Measurements from ENCODE around the gene RAD51AP1.

The RAD51AP1 gene

DNA sequence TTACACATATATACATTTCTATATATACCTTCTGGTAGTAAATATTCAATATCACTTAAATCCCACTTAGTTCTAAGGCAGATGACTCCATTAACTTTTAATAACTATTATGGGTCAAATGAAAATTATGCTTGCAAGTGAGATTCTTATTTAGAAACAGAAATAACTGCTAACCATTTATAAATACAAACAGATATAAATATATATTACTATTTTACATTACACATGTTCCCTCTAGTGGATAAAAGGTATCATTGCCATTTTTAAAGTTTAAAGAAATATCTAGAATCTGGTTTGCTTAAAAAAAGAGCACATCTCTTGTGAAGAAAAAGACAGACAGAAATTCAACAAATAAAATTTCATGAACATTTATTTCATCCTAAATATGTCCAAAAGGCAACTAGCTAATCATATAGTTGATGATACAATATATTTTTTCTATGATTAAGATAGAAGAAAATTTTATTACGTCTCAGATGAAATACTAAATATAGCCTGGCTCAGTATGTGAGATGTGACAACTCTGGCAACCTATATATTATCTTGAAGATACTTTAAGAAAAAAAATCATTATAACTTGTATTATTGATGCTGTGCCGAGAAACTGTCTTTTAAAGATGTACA lies 11.7 kb upstream of the RAD51AP1 start:
- Histone ChIP-seq H2AFZ (ENCODE audit: low read depth, low read length) (no peak overlapping the region), H3K4me3 (ENCODE audit: low read length) (no peak overlapping the region), H3K27me3 (ENCODE audit: insufficient read depth, low read length) (no peaks in the 10 kb centered on the region), H3K4me1 (ENCODE audit: insufficient read depth, low read length) (no peaks in the 10 kb centered on the region), H3K9me3 (ENCODE audit: low read length) (no peaks in the 10 kb centered on the region), H3K36me3 (ENCODE audit: insufficient read depth, low read length) (peaks cover 46% of the 10 kb centered on the region)

DNA sequence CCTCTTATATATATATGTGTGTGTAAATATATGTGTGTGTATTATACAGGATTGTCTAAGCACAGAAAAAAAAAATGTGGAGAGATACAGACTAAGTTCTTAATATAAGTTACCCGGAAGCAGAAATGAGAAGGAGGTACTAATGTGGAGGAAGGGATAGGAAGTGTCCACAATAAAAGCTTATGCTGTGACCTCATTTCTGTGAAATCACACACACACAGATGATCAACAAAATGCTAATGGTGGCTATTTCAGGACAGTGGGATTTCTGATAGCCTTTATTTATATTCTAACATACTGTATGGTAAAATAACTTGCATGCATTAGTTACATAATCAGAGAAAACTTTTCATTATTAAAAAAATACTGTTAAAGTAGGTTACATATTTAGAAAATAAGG lies 8.5 kb upstream of the RAD51AP1 start:
- H3K9me3 ChIP-seq (ENCODE audit: low read length): no peaks in the 10 kb centered on the region
- no peaks in the 10 kb centered on the region for H3K27me3 ChIP-seq (ENCODE audit: insufficient read depth, low read length)
- H3K4me3 ChIP-seq (ENCODE audit: low read length): no peak overlapping the region
- H3K36me3 ChIP-seq (ENCODE audit: insufficient read depth, low read length): peaks cover 56% of the 10 kb centered on the region
- H3K4me1 ChIP-seq (ENCODE audit: insufficient read depth, low read length): no peaks in the 10 kb centered on the region
- no peak overlapping the region for H2AFZ ChIP-seq (ENCODE audit: low read depth, low read length)

DNA sequence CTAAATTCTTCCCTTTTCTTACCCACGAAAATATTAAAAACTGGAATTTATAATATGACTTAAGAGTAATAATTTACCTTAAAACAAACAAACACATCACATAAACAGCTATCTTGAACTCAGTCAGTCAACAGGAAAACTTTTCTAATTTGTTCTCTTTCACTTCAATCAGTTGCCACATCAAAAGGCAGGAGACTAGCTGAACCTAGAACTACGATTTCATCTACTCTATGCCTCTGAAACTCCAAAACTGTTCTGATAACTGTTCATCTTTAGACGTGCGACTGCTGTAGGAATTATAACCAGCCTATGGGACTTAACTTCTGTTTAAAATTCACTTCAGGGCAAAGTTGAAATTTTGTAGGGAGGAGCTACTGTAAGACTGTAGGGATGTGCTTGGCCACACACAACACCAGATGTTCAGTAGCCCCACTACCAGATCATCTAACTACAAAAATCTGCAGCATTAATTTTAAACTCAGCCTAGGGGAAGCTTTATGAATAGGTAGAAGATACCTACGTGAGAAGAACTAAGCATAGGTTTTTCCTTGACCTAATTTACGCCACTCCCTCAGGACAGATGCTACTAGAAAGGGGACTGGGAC lies 7.6 kb upstream of the RAD51AP1 start:
- H3K36me3 ChIP-seq (ENCODE audit: insufficient read depth, low read length): peaks cover 53% of the 10 kb centered on the region
- no peak overlapping the region for H3K4me3 ChIP-seq (ENCODE audit: low read length)
- H3K4me1 ChIP-seq (ENCODE audit: insufficient read depth, low read length): no peaks in the 10 kb centered on the region
- no peaks in the 10 kb centered on the region for H3K9me3 ChIP-seq (ENCODE audit: low read length)
- H3K27me3 ChIP-seq (ENCODE audit: insufficient read depth, low read length): no peaks in the 10 kb centered on the region
- no peak overlapping the region for H2AFZ ChIP-seq (ENCODE audit: low read depth, low read length)

DNA sequence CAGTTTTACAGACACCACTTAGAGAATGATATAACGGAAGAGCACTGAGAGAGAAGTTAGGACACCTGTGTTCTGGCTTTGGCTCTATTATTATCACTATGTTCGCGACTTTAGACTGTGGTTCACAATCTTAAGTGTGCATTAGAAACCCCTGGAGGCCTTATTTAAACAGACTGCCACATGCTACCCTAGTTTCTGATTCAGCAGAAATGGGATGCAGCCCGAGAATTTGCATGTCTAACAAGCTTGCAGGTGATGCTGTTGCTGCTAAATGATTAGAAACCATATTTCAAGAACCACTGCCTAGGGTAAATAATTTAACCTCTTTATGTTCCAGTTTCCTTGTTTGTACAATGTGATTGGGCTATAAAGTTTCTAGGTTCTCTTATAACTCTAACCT lies 3.6 kb upstream of the RAD51AP1 start:
- H3K36me3 ChIP-seq (ENCODE audit: insufficient read depth, low read length): peaks cover 36% of the 10 kb centered on the region
- no peaks in the 10 kb centered on the region for H3K9me3 ChIP-seq (ENCODE audit: low read length)
- peaks cover 19% of the 10 kb centered on the region for H3K4me1 ChIP-seq (ENCODE audit: insufficient read depth, low read length)
- H2AFZ ChIP-seq (ENCODE audit: low read depth, low read length): no peak overlapping the region
- H3K4me3 ChIP-seq (ENCODE audit: low read length): no peak overlapping the region
- H3K27me3 ChIP-seq (ENCODE audit: insufficient read depth, low read length): no peaks in the 10 kb centered on the region

DNA sequence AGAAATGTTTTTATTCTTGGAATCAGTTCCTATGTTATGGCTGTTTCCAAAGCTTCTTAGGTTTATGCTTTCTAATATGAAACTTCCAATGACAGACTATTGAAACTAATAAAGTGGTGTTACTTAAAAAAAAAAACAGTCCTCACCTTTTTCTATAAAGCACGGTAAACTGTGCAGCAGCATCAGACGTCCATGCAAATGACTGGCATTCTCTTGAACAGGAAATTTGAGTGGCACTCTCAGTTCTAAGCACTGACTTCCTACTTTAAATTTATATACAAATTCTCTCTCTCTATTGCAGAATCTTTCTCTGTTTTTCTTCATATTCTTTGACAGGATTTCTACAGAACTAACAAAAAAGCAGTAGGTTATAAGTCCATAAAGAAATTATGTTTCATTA lies 2.8 kb upstream of the RAD51AP1 start:
- peaks cover 35% of the 10 kb centered on the region for H3K36me3 ChIP-seq (ENCODE audit: insufficient read depth, low read length)
- no peak overlapping the region for H2AFZ ChIP-seq (ENCODE audit: low read depth, low read length)
- no peaks in the 10 kb centered on the region for H3K27me3 ChIP-seq (ENCODE audit: insufficient read depth, low read length)
- H3K9me3 ChIP-seq (ENCODE audit: low read length): no peaks in the 10 kb centered on the region
- no peak overlapping the region for H3K4me3 ChIP-seq (ENCODE audit: low read length)
- H3K4me1 ChIP-seq (ENCODE audit: insufficient read depth, low read length): peaks cover 24% of the 10 kb centered on the region

DNA sequence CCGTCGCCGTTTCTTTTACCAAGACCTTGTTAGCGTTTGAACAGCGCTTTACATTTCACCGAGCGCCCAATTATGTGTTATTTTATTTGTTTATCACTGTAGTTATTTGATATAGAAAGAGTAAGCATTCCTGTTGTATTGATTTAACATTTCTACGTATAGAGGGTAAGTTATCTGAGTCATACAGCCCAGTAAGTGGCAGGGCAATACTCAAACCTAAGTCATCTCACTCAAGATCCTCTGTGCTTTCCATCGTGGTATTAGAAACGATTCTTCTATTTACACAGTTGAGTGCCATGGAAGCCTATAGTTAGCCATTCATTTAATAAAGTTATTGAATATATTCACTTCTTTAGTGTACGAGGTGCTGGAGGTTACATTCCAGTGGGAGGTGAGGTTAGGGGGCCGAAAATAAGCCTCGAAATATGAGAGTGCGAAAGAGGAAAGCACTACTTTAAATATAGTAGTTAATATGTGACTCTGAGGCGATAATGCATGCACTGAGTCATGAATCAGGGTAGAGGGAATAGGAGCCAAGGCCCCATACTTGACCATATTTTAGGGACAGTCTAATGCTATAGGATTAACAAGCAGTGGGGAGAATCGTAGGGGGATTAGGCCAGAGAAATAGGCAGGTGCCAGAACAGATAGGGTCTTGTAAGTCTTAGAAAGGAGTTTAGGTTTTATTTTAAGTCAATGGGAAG lies 629 bp downstream of the RAD51AP1 start:
- Histone ChIP-seq H3K36me3 (ENCODE audit: insufficient read depth, low read length) (peaks cover 32% of the 10 kb centered on the region), H3K4me1 (ENCODE audit: insufficient read depth, low read length) (peaks cover 24% of the 10 kb centered on the region), H2AFZ (ENCODE audit: low read depth, low read length) (peak overlapping the region; percentile 66), H3K9me3 (ENCODE audit: low read length) (no peaks in the 10 kb centered on the region), H3K4me3 (ENCODE audit: low read length) (peak overlapping the region; percentile 96), H3K27me3 (ENCODE audit: insufficient read depth, low read length) (no peaks in the 10 kb centered on the region)

DNA sequence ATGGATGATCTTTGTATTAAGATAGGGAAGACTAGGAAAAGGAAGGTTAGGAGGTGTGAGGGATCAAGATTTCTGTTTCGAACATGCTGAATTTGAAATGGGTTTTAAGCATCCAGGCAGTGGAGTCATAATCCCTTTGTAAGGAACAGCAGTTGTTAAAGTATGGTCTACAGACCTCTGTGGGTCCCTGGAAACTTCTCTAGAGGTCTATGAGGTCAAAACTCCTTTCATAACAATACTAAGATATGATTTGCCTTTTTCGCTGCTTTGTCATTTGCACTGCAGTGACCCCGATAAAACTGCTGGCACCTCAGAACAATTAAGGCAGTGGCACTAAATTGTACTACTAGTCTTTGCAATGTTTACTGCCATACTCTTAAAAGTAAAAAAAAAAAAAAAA lies 1.5 kb downstream of the RAD51AP1 start:
- Histone ChIP-seq H3K4me1 (ENCODE audit: insufficient read depth, low read length) (peaks cover 24% of the 10 kb centered on the region), H3K4me3 (ENCODE audit: low read length) (peak overlapping the region; percentile 96), H3K36me3 (ENCODE audit: insufficient read depth, low read length) (peaks cover 33% of the 10 kb centered on the region), H2AFZ (ENCODE audit: low read depth, low read length) (no peak overlapping the region), H3K9me3 (ENCODE audit: low read length) (no peaks in the 10 kb centered on the region), H3K27me3 (ENCODE audit: insufficient read depth, low read length) (no peaks in the 10 kb centered on the region)

DNA sequence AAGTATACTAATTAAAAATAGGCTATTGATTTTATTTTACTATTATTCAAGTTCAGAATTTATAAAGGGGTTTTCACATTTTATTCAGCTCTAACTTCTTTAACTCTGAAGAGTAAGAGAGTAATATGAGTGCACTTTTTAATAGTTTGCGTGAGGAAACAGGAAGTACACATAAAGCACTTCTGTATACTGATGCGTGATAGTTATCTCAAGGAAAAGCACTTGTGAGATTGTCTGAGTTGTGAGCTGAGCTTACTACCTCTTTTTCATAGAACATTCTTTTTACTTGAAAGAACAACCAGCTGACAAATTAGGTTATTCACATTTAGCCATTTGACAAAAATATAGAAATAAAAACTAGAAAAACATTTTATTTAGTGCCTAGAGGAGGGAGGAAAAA lies 1.9 kb downstream of the RAD51AP1 start:
- Histone ChIP-seq H3K4me1 (ENCODE audit: insufficient read depth, low read length) (peaks cover 24% of the 10 kb centered on the region), H3K9me3 (ENCODE audit: low read length) (no peaks in the 10 kb centered on the region), H3K4me3 (ENCODE audit: low read length) (no peak overlapping the region), H2AFZ (ENCODE audit: low read depth, low read length) (no peak overlapping the region), H3K36me3 (ENCODE audit: insufficient read depth, low read length) (peaks cover 36% of the 10 kb centered on the region), H3K27me3 (ENCODE audit: insufficient read depth, low read length) (no peaks in the 10 kb centered on the region)

DNA sequence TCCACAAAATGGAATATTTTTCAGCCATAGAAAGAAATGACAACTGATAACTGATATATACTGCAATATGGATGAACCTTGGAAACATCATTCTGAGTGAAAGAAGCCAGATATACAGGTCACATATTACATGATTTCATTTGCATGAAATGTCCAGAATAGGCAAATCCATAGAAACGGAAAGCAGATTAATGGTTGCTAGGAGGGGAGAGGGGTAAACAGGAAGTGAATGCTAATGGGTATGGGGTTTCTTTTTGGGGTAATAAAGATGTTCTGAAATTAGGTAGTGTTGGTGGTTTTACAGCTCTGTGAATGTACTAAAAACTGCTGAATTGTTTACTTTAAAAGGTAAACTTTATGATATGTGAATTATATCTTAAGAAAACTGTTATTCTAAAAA lies 6.5 kb downstream of the RAD51AP1 start:
- Histone ChIP-seq H2AFZ (ENCODE audit: low read depth, low read length) (no peak overlapping the region), H3K4me3 (ENCODE audit: low read length) (no peak overlapping the region), H3K9me3 (ENCODE audit: low read length) (no peaks in the 10 kb centered on the region), H3K4me1 (ENCODE audit: insufficient read depth, low read length) (peaks cover 5% of the 10 kb centered on the region), H3K36me3 (ENCODE audit: insufficient read depth, low read length) (peaks cover 76% of the 10 kb centered on the region), H3K27me3 (ENCODE audit: insufficient read depth, low read length) (no peaks in the 10 kb centered on the region)

DNA sequence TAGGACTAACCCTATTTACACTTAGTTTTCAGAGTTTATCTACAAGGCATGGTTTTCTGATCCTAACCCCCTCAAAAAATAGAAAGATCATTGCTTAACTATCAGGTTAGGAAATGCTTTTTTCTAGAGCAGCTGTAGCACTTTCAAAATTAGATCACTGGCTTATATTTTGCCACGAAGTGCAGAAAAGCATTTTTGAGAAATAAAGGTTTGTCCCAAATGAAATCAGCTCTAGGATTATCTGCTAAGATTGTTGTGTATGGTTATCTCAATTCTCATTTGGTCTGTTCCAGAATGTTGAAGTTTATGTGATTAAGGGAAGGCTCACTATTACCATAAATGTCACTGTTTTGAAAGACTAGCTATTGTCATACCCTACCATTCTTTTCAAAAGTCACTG lies 13.5 kb downstream of the RAD51AP1 start:
- H2AFZ ChIP-seq (ENCODE audit: low read depth, low read length): no peak overlapping the region
- no peaks in the 10 kb centered on the region for H3K9me3 ChIP-seq (ENCODE audit: low read length)
- no peak overlapping the region for H3K4me3 ChIP-seq (ENCODE audit: low read length)
- no peaks in the 10 kb centered on the region for H3K27me3 ChIP-seq (ENCODE audit: insufficient read depth, low read length)
- H3K4me1 ChIP-seq (ENCODE audit: insufficient read depth, low read length): no peaks in the 10 kb centered on the region
- H3K36me3 ChIP-seq (ENCODE audit: insufficient read depth, low read length): peaks cover 72% of the 10 kb centered on the region

DNA sequence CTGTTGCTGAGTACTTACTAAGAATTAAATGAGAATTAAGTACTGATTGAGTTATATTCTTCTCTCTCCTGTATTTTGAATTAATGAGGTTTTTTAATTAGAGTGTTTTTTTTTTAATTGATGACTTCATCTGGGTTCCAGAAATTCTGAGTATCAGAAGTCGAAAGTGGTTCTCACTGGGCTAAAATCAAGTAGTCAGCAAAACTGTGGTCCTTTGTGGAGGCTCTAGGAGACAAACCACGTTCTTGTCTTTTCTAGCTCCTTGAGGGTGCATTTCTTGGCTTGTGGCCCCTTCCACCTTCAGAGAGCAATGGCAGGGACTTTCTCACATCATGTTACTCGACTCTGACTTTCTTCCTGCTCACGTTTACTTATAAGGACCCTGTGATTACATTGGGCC lies 15.3 kb downstream of the RAD51AP1 start:
- H2AFZ ChIP-seq (ENCODE audit: low read depth, low read length): no peak overlapping the region
- H3K4me1 ChIP-seq (ENCODE audit: insufficient read depth, low read length): no peaks in the 10 kb centered on the region
- H3K36me3 ChIP-seq (ENCODE audit: insufficient read depth, low read length): peaks cover 69% of the 10 kb centered on the region
- H3K4me3 ChIP-seq (ENCODE audit: low read length): no peak overlapping the region
- H3K9me3 ChIP-seq (ENCODE audit: low read length): no peaks in the 10 kb centered on the region
- H3K27me3 ChIP-seq (ENCODE audit: insufficient read depth, low read length): no peaks in the 10 kb centered on the region

DNA sequence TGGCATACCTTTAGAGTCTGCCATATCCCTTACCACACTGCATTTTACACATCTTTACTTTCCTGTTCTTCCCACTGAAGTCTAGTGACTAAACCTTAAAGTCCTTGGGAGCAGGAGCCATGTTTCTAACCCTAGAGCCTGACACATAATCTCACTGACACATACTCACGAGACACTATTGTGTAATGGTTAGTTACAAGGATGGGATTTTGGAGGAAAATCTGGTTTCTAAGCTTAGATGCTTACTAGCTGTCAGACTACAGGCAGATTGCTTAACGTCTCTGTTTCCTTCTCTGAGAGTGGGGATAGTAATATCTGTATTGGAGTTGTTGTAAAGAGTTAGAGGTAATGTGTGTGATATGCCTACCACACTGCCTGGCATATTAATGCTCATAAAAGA lies 17.1 kb downstream of the RAD51AP1 start:
- Histone ChIP-seq H2AFZ (ENCODE audit: low read depth, low read length) (no peak overlapping the region), H3K4me3 (ENCODE audit: low read length) (no peak overlapping the region), H3K4me1 (ENCODE audit: insufficient read depth, low read length) (no peaks in the 10 kb centered on the region), H3K36me3 (ENCODE audit: insufficient read depth, low read length) (peaks cover 58% of the 10 kb centered on the region), H3K9me3 (ENCODE audit: low read length) (no peaks in the 10 kb centered on the region), H3K27me3 (ENCODE audit: insufficient read depth, low read length) (no peaks in the 10 kb centered on the region)

DNA sequence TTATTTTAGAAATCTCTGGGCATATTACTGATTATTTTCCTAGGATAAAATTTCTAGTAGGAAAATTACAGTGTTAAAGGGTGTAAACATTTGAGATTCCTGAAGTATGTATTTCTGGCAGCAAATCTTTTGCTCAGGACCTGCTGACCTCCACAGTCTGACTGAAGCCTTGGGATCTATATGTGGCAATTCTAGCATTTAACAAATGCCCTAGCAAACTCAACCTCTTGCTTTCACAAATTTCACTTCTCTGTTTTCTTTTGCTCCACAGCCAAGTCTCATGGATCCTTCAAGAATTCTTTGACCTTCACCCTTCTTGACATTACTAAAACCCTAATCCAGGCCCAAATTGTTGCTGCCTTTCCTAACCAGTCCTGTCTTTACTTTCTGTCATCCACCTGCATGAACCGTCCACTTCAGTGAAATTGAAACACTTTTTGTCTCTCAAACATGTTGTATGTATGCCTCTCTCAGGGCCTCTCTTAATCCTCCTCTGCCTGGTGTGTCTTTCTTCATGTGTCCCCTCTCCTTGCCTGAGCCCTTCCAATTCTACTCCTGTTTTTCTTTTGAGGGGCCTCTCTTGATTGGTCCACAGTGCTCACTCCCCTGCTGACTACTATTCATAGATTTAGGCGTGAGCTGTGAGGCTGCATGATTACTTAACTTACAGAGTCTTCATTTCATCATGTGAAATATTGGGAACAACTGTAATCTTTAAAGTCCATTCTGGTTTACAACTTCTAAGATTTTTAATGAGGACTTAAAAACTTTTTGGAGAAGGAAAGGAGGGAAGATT lies 18.2 kb downstream of the RAD51AP1 start:
- Histone ChIP-seq H3K9me3 (ENCODE audit: low read length) (no peaks in the 10 kb centered on the region), H3K4me3 (ENCODE audit: low read length) (no peak overlapping the region), H3K27me3 (ENCODE audit: insufficient read depth, low read length) (no peaks in the 10 kb centered on the region), H3K4me1 (ENCODE audit: insufficient read depth, low read length) (peaks cover 4% of the 10 kb centered on the region), H3K36me3 (ENCODE audit: insufficient read depth, low read length) (peaks cover 59% of the 10 kb centered on the region), H2AFZ (ENCODE audit: low read depth, low read length) (no peak overlapping the region)
